ENCODE data around the gene PAPSS1. TPM values are rescaled to one million over a fixed set of nuclear protein-coding genes. Genes with fewer than 3 reads are reported as not detected.

The PAPSS1 gene
- total RNA-seq, 1 donor from 2014 or later, result 70.8 TPM

DNA sequence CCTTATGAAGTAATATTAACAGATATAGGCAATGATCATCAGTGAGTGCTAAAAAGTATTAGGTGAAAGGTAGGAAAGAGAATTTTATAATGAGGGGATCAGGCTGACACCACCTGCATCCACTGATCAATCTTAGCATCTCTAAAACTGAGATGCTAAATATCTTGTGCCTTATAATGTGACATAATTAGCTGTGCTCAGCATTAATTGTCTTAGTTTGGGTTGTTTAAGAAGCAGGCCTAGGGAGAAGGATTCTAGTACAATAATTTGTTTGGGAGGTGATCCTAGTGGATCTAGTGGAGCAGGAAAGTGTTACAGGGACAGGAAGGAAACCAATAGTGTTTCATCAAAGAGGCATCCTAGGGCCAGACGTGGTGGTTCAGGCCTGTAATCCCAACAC is 22.2 kb upstream of the PAPSS1 start:
- ATAC-seq (no peak), DNase-seq (no peak)
- no peak overlapping the region for H3K27ac ChIP-seq
- H3K4me3 ChIP-seq, result no peak overlapping the region
- H3K27me3 ChIP-seq, result no peaks in the 10 kb centered on the region
- H3K9me3 ChIP-seq, result no peaks in the 10 kb centered on the region
- peaks cover 3% of the 10 kb centered on the region for H3K4me1 ChIP-seq
- intact Hi-C loops (cut with DNase I), result no loop called here
- TF ChIP-seq, protein P1, sequence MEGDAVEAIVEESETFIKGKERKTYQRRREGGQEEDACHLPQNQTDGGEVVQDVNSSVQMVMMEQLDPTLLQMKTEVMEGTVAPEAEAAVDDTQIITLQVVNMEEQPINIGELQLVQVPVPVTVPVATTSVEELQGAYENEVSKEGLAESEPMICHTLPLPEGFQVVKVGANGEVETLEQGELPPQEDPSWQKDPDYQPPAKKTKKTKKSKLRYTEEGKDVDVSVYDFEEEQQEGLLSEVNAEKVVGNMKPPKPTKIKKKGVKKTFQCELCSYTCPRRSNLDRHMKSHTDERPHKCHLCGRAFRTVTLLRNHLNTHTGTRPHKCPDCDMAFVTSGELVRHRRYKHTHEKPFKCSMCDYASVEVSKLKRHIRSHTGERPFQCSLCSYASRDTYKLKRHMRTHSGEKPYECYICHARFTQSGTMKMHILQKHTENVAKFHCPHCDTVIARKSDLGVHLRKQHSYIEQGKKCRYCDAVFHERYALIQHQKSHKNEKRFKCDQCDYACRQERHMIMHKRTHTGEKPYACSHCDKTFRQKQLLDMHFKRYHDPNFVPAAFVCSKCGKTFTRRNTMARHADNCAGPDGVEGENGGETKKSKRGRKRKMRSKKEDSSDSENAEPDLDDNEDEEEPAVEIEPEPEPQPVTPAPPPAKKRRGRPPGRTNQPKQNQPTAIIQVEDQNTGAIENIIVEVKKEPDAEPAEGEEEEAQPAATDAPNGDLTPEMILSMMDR (IDR thresholded peaks at IDR 0.05), result no peak
- H3K36me3 ChIP-seq, result no peaks in the 10 kb centered on the region

DNA sequence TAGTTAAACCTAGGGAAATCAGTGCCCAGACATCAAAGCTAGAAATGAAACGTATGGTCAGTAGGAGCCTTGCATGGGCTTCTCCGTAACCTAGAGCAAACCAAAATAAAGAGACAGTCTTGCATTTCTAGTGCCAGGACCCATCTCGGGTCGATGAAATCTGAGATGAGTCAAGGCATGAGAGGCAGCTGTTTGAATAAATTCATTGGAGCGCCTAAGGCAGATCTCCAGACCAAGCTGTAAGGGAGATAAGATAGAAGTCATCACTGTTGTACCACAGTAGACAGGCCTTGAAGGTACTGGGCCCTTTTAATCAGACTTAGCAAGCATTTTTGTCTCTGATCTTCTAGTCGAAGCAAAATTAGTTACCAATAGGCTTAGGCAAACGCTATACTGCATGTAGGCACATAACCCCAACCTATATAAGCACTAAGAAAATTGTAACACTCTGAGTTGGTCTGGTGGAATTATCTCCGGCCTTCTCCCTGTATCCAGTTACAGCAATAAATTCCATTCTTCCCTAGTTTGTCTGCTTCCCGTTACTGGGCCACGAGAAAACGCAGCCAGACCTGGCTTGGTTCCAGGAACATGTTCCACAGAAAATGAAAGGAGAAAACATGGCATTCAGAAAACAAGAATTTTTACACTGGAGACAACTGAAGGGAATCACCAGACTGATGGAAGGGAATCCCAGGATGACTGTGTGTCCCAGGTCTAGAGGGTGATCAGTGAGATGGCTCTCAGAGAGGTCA is 21.1 kb upstream of the PAPSS1 start:
- Histone ChIP-seq H3K27ac (peak overlapping the region; percentile 59), H3K4me3 (no peak overlapping the region), H3K27me3 (no peaks in the 10 kb centered on the region), H3K36me3 (no peaks in the 10 kb centered on the region), H3K4me1 (peaks cover 3% of the 10 kb centered on the region), H3K9me3 (no peaks in the 10 kb centered on the region)
- intact Hi-C loops (cut with DNase I), result no loop called here
- no peak for DNase-seq
- TF ChIP-seq, protein P1 (IDR thresholded peaks at IDR 0.05), result no peak
- no peak for ATAC-seq

DNA sequence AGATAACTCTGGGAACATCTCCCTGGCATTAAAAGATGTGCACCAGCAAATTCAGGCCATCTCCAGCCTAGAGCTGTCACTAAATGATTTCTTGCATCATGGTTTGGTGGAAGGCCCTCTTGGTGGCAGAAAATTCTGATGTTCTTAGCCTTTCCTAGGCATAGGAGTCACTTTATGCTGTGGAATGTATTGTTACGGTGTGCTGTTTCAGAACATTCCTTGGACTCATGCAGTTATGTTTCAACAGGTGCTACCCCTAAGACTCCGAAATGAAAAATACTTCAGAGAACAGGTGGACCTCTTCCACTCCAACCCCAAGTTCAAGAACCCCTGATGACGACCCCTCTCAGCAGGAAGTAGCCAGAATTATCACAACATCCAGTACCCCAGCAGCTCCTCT is 20.3 kb upstream of the PAPSS1 start:
- DNase-seq, result no peak
- ATAC-seq, result peak; percentile 23
- no peak overlapping the region for H3K4me3 ChIP-seq

DNA sequence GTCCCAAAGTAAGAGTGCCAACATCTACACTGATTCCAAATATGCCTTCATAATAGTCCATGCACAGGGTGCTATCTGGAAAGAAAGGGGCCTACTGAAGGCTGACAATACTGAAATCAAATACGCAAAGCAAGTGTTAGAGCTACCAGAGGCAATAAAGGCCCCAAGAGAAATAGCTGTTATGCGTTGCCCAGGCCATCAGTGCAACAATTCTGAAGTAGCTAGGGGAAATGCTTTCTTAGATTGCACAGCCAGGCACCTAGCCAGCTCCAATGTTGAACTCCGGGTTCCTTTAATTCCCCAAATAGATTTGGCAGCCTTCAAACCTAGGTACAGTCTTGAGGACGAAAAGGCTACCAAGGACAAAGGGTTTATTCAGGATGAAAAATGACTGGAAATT is 17.4 kb upstream of the PAPSS1 start:
- Histone ChIP-seq H3K27ac (no peak overlapping the region), H3K9me3 (no peaks in the 10 kb centered on the region), H3K36me3 (no peaks in the 10 kb centered on the region), H3K27me3 (no peaks in the 10 kb centered on the region), H3K4me3 (no peak overlapping the region), H3K4me1 (peaks cover 3% of the 10 kb centered on the region)
- no peak for ATAC-seq
- intact Hi-C loops (cut with DNase I), result no loop called here
- no peak for DNase-seq
- TF ChIP-seq, protein P1 (IDR thresholded peaks at IDR 0.05), result no peak

More for the DNA sequence above, 20.3 kb upstream of the PAPSS1 start:
- Histone ChIP-seq H3K27ac (peak overlapping the region; percentile 59), H3K4me1 (peaks cover 3% of the 10 kb centered on the region), H3K9me3 (no peaks in the 10 kb centered on the region), H3K36me3 (no peaks in the 10 kb centered on the region), H3K27me3 (no peaks in the 10 kb centered on the region)
- TF ChIP-seq, protein P1 (IDR thresholded peaks at IDR 0.05), result peak; percentile 23
- intact Hi-C loops (cut with DNase I), result no loop called here

DNA sequence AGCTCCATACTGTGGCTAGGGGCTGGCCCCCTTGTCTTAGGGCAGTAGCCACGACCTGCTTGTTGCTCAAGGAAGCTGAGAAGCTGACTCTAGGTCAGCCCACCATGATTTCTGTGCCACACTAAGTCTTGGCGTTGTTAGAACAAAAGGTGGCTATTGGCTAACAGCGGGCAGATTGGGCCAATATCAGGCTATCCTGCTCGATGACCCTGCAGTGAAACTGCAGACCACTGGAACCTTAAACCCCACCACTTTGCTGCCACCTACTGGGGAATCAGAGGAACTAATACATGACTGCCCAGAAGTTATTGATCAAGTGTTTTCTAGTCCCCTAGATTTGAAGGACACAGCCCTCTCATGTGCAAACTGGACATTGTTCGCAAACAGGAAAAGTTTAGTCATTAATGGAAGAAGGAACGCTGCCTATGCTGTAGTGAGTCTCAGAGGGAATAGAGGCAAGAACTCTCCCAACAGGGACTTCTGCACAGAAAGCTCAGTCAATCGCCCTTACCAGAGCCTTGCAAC is 17.0 kb upstream of the PAPSS1 start:
- peaks cover 3% of the 10 kb centered on the region for H3K4me1 ChIP-seq
- intact Hi-C loops (cut with DNase I), result no loop called here
- peak; percentile 80 for ATAC-seq
- no peaks in the 10 kb centered on the region for H3K27me3 ChIP-seq
- no peak overlapping the region for H3K4me3 ChIP-seq
- H3K27ac ChIP-seq, result no peak overlapping the region
- H3K9me3 ChIP-seq, result no peaks in the 10 kb centered on the region
- TF ChIP-seq, protein P1 (IDR thresholded peaks at IDR 0.05), result peak; percentile 84
- DNase-seq, result no peak
- H3K36me3 ChIP-seq, result no peaks in the 10 kb centered on the region

All from upper lobe of right lung (tissue), 1 donor.